Measurements from ENCODE around the gene ZMYM1.

GRCh38 chr1:35053433-35053832 is 25.8 kb upstream of the ZMYM1 start:
- TF ChIP-seq CTCF (IDR thresholded peaks at IDR 0.05): no peak
- no peak for TF ChIP-seq POLR2A (IDR thresholded peaks at IDR 0.05)
- no peak for TF ChIP-seq POLR2AphosphoS5 (IDR thresholded peaks at IDR 0.05)
- TF ChIP-seq EP300 (IDR thresholded peaks at IDR 0.05): no peak

Measured in upper lobe of left lung (tissue), 4 donors.